Right cardiac atrium (tissue), 5 donors: ENCODE results near the gene GPR42. TPM values are rescaled to one million over a fixed set of nuclear protein-coding genes. Genes with fewer than 3 reads are reported as not detected.
A peak's percentile ranks its signal among the peaks of the same experiment; 100 is the strongest.

Source experiments
- ATAC-seq, 2 donors: fragments of 200-7000 bp; cut with Tn5 transposase; one replicate each; pipeline versions ENCODE4 v1.8.0 to v1.9.1; 2020; ENCODE audit warnings: moderate library complexity in 2 of 2, mild to moderate bottlenecking in 1 of 2
- DNase-seq, 3 donors: peaks; one replicate each; pipeline ENCODE4 v3.0.0-alpha.2; 2020
- H3K27ac ChIP-seq: one replicate; pipeline ENCODE4 v1.5.1; 2013; ENCODE audit warnings: mild to moderate bottlenecking, low read length, control low read depth, moderate library complexity
- H3K27me3 ChIP-seq: one replicate; pipeline ENCODE4 v1.6.1; 2013; ENCODE audit not compliant: control insufficient read depth, insufficient read depth
- H3K4me1 ChIP-seq: one replicate; pipeline ENCODE4 v1.6.1; 2013; ENCODE audit warnings: low read length; ENCODE audit not compliant: control insufficient read depth, insufficient read depth
- H3K4me3 ChIP-seq: one replicate; pipeline ENCODE4 v1.5.1; 2013; ENCODE audit warnings: low read length, control low read depth
- H3K9me3 ChIP-seq: one replicate; pipeline ENCODE4 v1.6.1; 2013; ENCODE audit warnings: low read length; ENCODE audit not compliant: control insufficient read depth
- WGBS: extraction: QIAGEN DNeasy Blood & Tissue Kit; methylation state at CpG from one replicate; pipeline ENCODE4 v1.1.7; 2013; 5-methylcytosine and 5-hydroxymethylcytosine counted together
- intact Hi-C, 4 donors: fragments of 100-400 bp; cut with DNase I; formaldehyde crosslinking; loops; one replicate each; pipeline versions ENCODE4 v1.11.0 to v1.14.0; 2022 to 2023
- polyA plus RNA-seq: library from polyadenylated mRNA; stranded (reverse); fragments of 200-250 nt; gene quantifications from one replicate; pipeline ENCODE4 v1.2.3, GENCODE V29; 2013
- total RNA-seq, 4 donors: library from RNA; stranded (reverse); fragmentation: NEBNext Ultra II Directional; extraction: Animal tissue kit (Norgen Biotek cat#: 25700); gene quantifications; one replicate each; pipeline ENCODE4 v1.2.1, GENCODE V29; 2021
- donor health status: healthy with polysubstance abuse.
- donor health status: DM: no; HTN: yes; CAD: no.
- donor health status: DM: no; HTN: no; CAD: no.
- donor health status: DM: no; HTN: yes; CAD: no; lungs with severe emphysema.
- donor health status: DM: yes; HTN: yes; CAD: no.

Gene GPR42
- total and polyA plus RNA-seq, 5 donors: not detected

GRCh38 chr19:35381926-35382325 is 11.1 kb downstream of the GPR42 start:
- WGBS: 86% methylated on average over 6 of the region's 6 CpGs
- Histone ChIP-seq H3K27ac (no peak overlapping the region), H3K4me3 (no peak overlapping the region), H3K9me3 (no peaks in the 10 kb centered on the region), H3K4me1 (peaks cover 2% of the 10 kb centered on the region), H3K27me3 (no peaks in the 10 kb centered on the region)
- ATAC-seq (no peak), DNase-seq (no peak)
- intact Hi-C loops: no loop called here

- WGBS: 88% methylated on average over 2 of the region's 2 CpGs
- Histone ChIP-seq H3K27ac (no peak overlapping the region), H3K4me3 (no peak overlapping the region), H3K9me3 (no peaks in the 10 kb centered on the region), H3K4me1 (peaks cover 2% of the 10 kb centered on the region), H3K27me3 (no peaks in the 10 kb centered on the region)
- ATAC-seq: no peak
- DNase-seq: no peak
- intact Hi-C loops: no loop called here
Observed at GRCh38 chr19:35383536-35383935, 12.7 kb downstream of the GPR42 start.

GRCh38 chr19:35388277-35389054 is 17.6 kb downstream of the GPR42 start:
- no peak overlapping the region for H3K4me3 ChIP-seq
- ATAC-seq: no peak
- no peak overlapping the region for H3K27ac ChIP-seq
- no peaks in the 10 kb centered on the region for H3K27me3 ChIP-seq
- H3K4me1 ChIP-seq: no peaks in the 10 kb centered on the region
- DNase-seq: no peak
- no peaks in the 10 kb centered on the region for H3K9me3 ChIP-seq
- 84% methylated on average over 6 of the region's 6 CpGs for WGBS
- intact Hi-C loops: no loop called here

GRCh38 chr19:35389192-35389861 is 18.5 kb downstream of the GPR42 start:
- no peaks in the 10 kb centered on the region for H3K27me3 ChIP-seq
- H3K4me1 ChIP-seq: no peaks in the 10 kb centered on the region
- no peak overlapping the region for H3K27ac ChIP-seq
- DNase-seq (no peak), ATAC-seq (peak in 1 of 2 donors; percentile 49)
- 73% methylated on average over 6 of the region's 6 CpGs for WGBS
- H3K9me3 ChIP-seq: no peaks in the 10 kb centered on the region
- intact Hi-C loops: no loop called here
- no peak overlapping the region for H3K4me3 ChIP-seq

GRCh38 chr19:35392742-35393715 is 22.2 kb downstream of the GPR42 start:
- Histone ChIP-seq H3K27ac (no peak overlapping the region), H3K4me1 (no peaks in the 10 kb centered on the region), H3K9me3 (no peaks in the 10 kb centered on the region), H3K4me3 (no peak overlapping the region), H3K27me3 (no peaks in the 10 kb centered on the region)
- ATAC-seq: no peak
- intact Hi-C loops: no loop called here
- WGBS: 68% methylated on average over 5 of the region's 5 CpGs
- DNase-seq: no peak

- intact Hi-C loops: no loop called here
- DNase-seq: peak in 1 of 3 donors; percentile 48
- H3K9me3 ChIP-seq: no peaks in the 10 kb centered on the region
- no peak overlapping the region for H3K4me3 ChIP-seq
- H3K27me3 ChIP-seq: no peaks in the 10 kb centered on the region
- peak in 1 of 2 donors; percentile 58 for ATAC-seq
- 49% methylated on average over 19 of the region's 19 CpGs for WGBS
- H3K4me1 ChIP-seq: no peaks in the 10 kb centered on the region
- H3K27ac ChIP-seq: no peak overlapping the region
Observed at GRCh38 chr19:35395382-35396199, 24.7 kb downstream of the GPR42 start.

GRCh38 chr19:35396240-35396885 is 25.5 kb downstream of the GPR42 start:
- Histone ChIP-seq H3K4me1 (no peaks in the 10 kb centered on the region), H3K27me3 (no peaks in the 10 kb centered on the region), H3K27ac (no peak overlapping the region), H3K9me3 (no peaks in the 10 kb centered on the region), H3K4me3 (no peak overlapping the region)
- ATAC-seq: no peak
- intact Hi-C loops: no loop called here
- whole genome bisulfite sequencing: 94% methylated on average over 14 of the region's 14 CpGs
- no peak for DNase-seq

GRCh38 chr19:35397064-35397463 is 26.2 kb downstream of the GPR42 start:
- H3K4me1 ChIP-seq: no peaks in the 10 kb centered on the region
- no peaks in the 10 kb centered on the region for H3K27me3 ChIP-seq
- 60% methylated on average over 6 of the region's 6 CpGs for WGBS
- no peak for DNase-seq
- no peaks in the 10 kb centered on the region for H3K9me3 ChIP-seq
- ATAC-seq: no peak
- H3K4me3 ChIP-seq: no peak overlapping the region
- no peak overlapping the region for H3K27ac ChIP-seq
- intact Hi-C loops: no loop called here

GRCh38 chr19:35398570-35398969 is 27.7 kb downstream of the GPR42 start:
- no peaks in the 10 kb centered on the region for H3K4me1 ChIP-seq
- WGBS: 90% methylated on average over 12 of the region's 12 CpGs
- H3K27me3 ChIP-seq: no peaks in the 10 kb centered on the region
- H3K9me3 ChIP-seq: no peaks in the 10 kb centered on the region
- H3K27ac ChIP-seq: no peak overlapping the region
- H3K4me3 ChIP-seq: no peak overlapping the region
- intact Hi-C loops: no loop called here
- no peak for DNase-seq
- ATAC-seq: no peak

- H3K27me3 ChIP-seq: no peaks in the 10 kb centered on the region
- intact Hi-C loops: no loop called here
- ATAC-seq (no peak), DNase-seq (no peak)
- no peak overlapping the region for H3K4me3 ChIP-seq
- 54% methylated on average over 4 of the region's 4 CpGs for WGBS
- H3K27ac ChIP-seq: no peak overlapping the region
- H3K4me1 ChIP-seq: no peaks in the 10 kb centered on the region
- no peaks in the 10 kb centered on the region for H3K9me3 ChIP-seq
Observed at GRCh38 chr19:35399231-35399630, 28.4 kb downstream of the GPR42 start.
